GM12865 (cell line): Measurements from ENCODE around the gene TRAPPC3.

ENCODE experiments used
- DNase-seq: peaks from one replicate; pipeline ENCODE4 v3.0.0; 2010; ENCODE audit warnings: low read depth
- H3K4me3 ChIP-seq: 2 replicates; pipeline ENCODE4 v1.5.1; 2011; ENCODE audit warnings: mild to moderate bottlenecking, low read depth, low read length, control low read depth
- CTCF ChIP-seq: IDR thresholded peaks from 2 replicates; pipeline ENCODE4 v1.5.1; 2011; ENCODE audit warnings: low read length, control low read depth, low read depth, inconsistent platforms; ENCODE audit not compliant: insufficient read depth; ENCODE audit errors: missing control alignments

The TRAPPC3 gene

GRCh38 chr1:36092166-36092797 is 57.0 kb downstream of the TRAPPC3 start:
- no peak for TF ChIP-seq CTCF
- no peak for DNase-seq
- no peak overlapping the region for H3K4me3 ChIP-seq

- no peak for DNase-seq
- no peak overlapping the region for H3K4me3 ChIP-seq
- no peak for TF ChIP-seq CTCF
Observed at GRCh38 chr1:36091698-36092097, 57.6 kb downstream of the TRAPPC3 start.

- H3K4me3 ChIP-seq, result no peak overlapping the region
- TF ChIP-seq CTCF, result no peak
- DNase-seq, result no peak
Observed at GRCh38 chr1:36091141-36091540, 58.1 kb downstream of the TRAPPC3 start.

DNA sequence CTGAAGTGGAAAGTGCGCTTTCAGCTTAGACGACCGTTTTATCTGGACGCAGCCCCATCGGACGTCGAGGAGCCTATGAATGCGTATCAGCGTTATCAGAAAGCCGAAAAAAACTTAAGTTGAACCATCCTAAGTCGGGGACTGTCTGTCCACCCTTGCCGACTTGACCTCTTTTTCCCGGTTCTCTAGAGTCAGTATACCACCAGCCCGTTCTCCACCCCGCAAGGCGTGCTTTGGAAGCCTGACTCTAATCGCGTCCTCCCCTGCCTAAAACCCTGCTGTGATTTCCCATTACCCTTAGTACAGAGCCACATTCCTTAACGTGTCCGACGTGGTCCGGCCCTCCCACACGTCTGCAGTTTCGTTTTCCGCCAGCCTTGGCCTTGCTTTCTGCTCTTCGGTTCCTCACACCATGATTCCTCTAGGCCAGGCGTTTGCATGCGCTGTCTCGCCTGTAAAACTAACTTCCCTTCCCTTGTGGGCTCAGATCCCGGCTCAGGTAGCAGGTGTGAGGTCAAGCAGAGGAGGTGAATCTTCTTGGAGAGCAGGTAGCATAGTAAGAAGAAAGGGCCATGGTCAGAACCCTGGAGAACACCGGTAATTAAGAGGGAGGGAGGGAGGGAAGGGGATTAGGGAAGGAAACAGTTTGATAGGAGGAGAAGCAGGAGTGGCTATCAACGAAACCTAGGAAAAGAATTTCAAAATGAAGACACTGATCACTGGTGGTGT is 59.7 kb downstream of the TRAPPC3 start:
- DNase-seq, result peak; percentile 62
- peak overlapping the region; percentile 92 for H3K4me3 ChIP-seq
- TF ChIP-seq CTCF, result no peak

DNA sequence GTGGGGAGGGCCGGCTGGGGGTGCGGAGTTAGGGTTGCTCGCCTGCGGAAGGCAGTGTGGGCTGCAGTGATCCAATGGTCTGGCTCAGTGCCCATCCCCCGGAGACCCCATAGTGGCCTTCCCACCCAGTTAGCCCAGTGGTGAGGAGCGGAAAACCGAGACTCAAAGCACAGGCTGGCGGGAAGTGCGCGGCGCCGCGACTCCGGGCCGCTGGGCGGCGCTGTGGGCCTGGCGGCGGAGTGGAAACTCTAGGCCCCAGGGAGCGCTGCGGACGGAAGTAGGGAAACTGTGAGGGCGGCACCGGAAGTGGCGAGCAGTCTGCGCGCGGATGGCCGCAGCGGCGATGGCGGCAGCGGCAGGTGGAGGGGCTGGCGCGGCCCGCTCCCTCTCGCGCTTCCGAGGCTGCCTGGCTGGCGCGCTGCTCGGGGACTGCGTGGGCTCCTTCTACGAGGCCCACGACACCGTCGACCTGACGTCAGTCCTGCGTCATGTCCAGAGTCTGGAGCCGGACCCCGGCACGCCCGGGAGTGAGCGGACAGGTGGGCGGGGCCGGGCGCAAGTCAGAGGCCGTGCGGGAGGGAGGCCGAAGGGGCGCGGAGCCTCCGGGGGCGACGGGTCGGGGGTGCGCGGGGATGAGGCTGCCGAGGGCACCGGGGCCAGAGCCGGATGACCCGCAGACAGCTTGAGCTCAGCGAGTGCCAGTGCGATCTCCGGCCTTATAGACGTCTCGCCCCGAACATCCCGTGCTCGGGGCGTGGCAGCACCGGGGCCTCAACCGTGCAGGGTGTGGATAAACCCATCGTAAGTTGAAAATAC is 60.5 kb downstream of the TRAPPC3 start, which contains the start of gene ADPRS:
ADPRS (plus strand) TSS at position 316 of the 816 bp plus-strand sequence; CDS start at position 329, 13 bp downstream.
- peak within 1 kb of the TSS; percentile 92 for H3K4me3 ChIP-seq
- TF ChIP-seq CTCF, result peak; percentile 99
- peak; percentile 96 for DNase-seq

DNA sequence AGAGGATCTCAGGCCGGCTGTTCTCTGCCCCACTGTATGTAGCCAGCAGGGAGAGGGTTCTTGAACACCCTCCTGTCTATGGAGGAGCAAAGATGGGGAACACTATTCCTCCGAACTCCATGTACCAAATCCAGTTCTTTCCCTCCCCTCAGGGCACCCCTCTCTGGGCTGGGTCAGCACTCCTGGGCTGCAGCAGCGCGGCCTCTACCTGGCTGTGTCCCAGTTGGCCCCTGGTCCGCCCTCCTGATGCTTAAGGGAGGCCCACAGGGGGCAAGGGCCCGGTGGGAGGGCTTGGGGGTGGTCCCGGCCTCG is 61.1 kb downstream of the TRAPPC3 start:
- DNase-seq, result no peak
- no peak for TF ChIP-seq CTCF
- peak overlapping the region; percentile 92 for H3K4me3 ChIP-seq
